Prostate gland (tissue), 2 donors: Measurements from ENCODE around the gene CACNA1E.

Source experiments
- CTCF ChIP-seq, 4 experiments: fragments of 200-600 bp in 2 of 4; fragments of 450-650 bp in 2 of 4; sonication (generic) in 2 of 4; IDR thresholded peaks; 1 replicate in 3 of 4; 2 replicates in 1 of 4; pipeline ENCODE4 v1.5.1; 2016 to 2019; ENCODE audit warnings: antibody characterized with exemption in 4 of 4, mild to moderate bottlenecking in 2 of 4, moderate library complexity in 2 of 4
- POLR2A ChIP-seq: fragments of 450-650 bp; IDR thresholded peaks from one replicate; pipeline ENCODE4 v1.6.1; 2016; ENCODE audit warnings: antibody characterized with exemption, mild to moderate bottlenecking

DNA sequence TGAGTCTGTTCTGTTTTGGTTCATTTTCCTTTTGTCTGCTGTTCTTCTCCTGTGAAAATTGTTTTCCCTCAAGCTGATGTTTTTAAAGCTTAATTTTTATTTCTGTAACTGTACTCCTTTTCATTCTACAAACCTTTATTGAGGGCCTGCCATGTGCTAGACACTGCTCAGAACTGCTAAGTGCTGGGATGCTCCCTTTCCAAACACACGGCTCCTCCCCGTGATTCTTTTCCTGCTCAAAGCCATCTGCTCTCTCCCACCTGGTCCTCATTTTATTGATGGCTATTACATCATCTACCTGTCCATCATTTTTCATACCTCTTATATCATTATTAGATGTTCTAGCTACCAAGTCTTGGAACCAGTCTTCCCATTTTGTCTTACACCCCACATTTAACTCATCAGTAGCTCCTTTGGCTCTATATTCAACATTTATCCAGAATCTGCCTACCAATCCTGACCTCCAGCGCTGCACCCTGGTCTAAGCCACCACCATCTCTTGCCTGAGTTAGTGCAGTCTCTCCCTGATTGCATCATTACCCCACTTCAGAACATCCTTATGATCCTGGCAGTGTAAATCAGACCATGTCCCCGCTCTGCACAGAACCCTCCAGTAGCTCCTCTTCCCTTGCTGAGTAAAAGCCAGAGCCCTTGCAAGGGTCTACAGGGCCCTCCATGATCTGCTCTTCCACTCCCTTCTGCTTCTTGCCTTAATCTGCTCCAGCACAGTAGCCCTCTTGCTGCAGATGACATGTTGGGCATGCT lies 118.1 kb downstream of the CACNA1E start:
- TF ChIP-seq CTCF (IDR thresholded peaks at IDR 0.05) (no peak), POLR2A (no peak)
